Umbilical cord (tissue), 2 donors: ENCODE data around the gene HEXIM2. TPM values are rescaled to one million over a fixed set of nuclear protein-coding genes. Genes with fewer than 3 reads are reported as not detected.

Source experiments
- DNase-seq: peaks from one replicate; pipeline ENCODE4 v3.0.0-alpha.2; 2015; ENCODE audit warnings: low spot score
- total RNA-seq: library from RNA; depleted of rRNA; stranded (reverse); fragments of >200 nt; gene quantifications from one replicate; pipeline ENCODE4 v1.2.3, GENCODE V29; 2014; ENCODE audit warnings: low replicate concordance; ENCODE audit not compliant: insufficient read depth

HEXIM2 gene
- total RNA-seq, 1 donor from 2014 or later, result 1.9 TPM

GRCh38 chr17:45127548-45128300 lies 34.0 kb upstream of the HEXIM2 start:
- DNase-seq, result peak; percentile 69

GRCh38 chr17:45128331-45128730 lies 33.3 kb upstream of the HEXIM2 start:
- DNase-seq, result no peak

GRCh38 chr17:45128989-45129388 lies 32.7 kb upstream of the HEXIM2 start:
- no peak for DNase-seq

GRCh38 chr17:45129426-45129939 lies 32.2 kb upstream of the HEXIM2 start:
- DNase-seq, result peak; percentile 75

- DNase-seq, result no peak
Measured at GRCh38 chr17:45129940-45130680, 31.6 kb upstream of the HEXIM2 start.

- no peak for DNase-seq
Measured at GRCh38 chr17:45130681-45131615, 30.7 kb upstream of the HEXIM2 start.

GRCh38 chr17:45131616-45132319 lies 29.9 kb upstream of the HEXIM2 start:
- peak; percentile 49 for DNase-seq

- DNase-seq, result no peak
Measured at GRCh38 chr17:45132320-45132571, 29.4 kb upstream of the HEXIM2 start, which contains the start of gene PLCD3. Gene PLCD3 (minus strand): TSS chr17:45132515. CDS start chr17:45132410, 105 bp downstream.

- DNase-seq, result peak; percentile 80
Measured at GRCh38 chr17:45132572-45133463, 28.9 kb upstream of the HEXIM2 start.

GRCh38 chr17:45135192-45135977 lies 26.3 kb upstream of the HEXIM2 start, which contains the start of gene ACBD4:
Gene ACBD4 (plus strand): TSS chr17:45135687. CDS start chr17:45136145, 458 bp downstream.
- DNase-seq, result peak; percentile 99

GRCh38 chr17:45135978-45136791 lies 25.5 kb upstream of the HEXIM2 start:
- DNase-seq, result no peak

GRCh38 chr17:45136846-45137560 lies 24.7 kb upstream of the HEXIM2 start:
- no peak for DNase-seq

GRCh38 chr17:45137561-45138305 lies 23.9 kb upstream of the HEXIM2 start:
- no peak for DNase-seq

GRCh38 chr17:45138911-45139532 lies 22.7 kb upstream of the HEXIM2 start:
- no peak for DNase-seq

- no peak for DNase-seq
Measured at GRCh38 chr17:45139533-45139920, 22.1 kb upstream of the HEXIM2 start.

GRCh38 chr17:45143094-45143670 lies 18.5 kb upstream of the HEXIM2 start:
- DNase-seq, result no peak
